H9 (cell line): ENCODE results near the gene NELFCD. TPM values are rescaled to one million over a fixed set of nuclear protein-coding genes. Genes with fewer than 3 reads are reported as not detected.

Source experiments
- DNase-seq: peaks from one replicate; pipeline ENCODE4 v3.0.0-alpha.2; 2017
- H2AFZ ChIP-seq: one replicate; pipeline ENCODE4 v1.6.1; 2013; ENCODE audit warnings: mild to moderate bottlenecking, low read length, control low read depth, moderate library complexity
- H2AK5ac ChIP-seq: 2 replicates; pipeline ENCODE4 v1.6.1; 2013; ENCODE audit warnings: low read length, control low read depth, mixed read lengths; ENCODE audit not compliant: insufficient read length
- H2BK120ac ChIP-seq: one replicate; pipeline ENCODE4 v1.6.1; 2013; ENCODE audit warnings: low read depth, mild to moderate bottlenecking, low read length, control low read depth, inconsistent platforms; ENCODE audit not compliant: poor library complexity, severe bottlenecking
- H2BK12ac ChIP-seq: 2 replicates; pipeline ENCODE4 v1.6.1; 2013; ENCODE audit warnings: low read length, control low read depth, mixed read lengths, low read depth; ENCODE audit not compliant: insufficient read length
- H2BK15ac ChIP-seq: 2 replicates; pipeline ENCODE4 v1.6.1; 2013; ENCODE audit warnings: low read depth, low read length, control low read depth
- H2BK20ac ChIP-seq: one replicate; pipeline ENCODE4 v1.6.1; 2013; ENCODE audit warnings: low read depth, mild to moderate bottlenecking, low read length, control low read depth, inconsistent platforms; ENCODE audit not compliant: poor library complexity, severe bottlenecking
- H2BK5ac ChIP-seq: 2 replicates; pipeline ENCODE4 v1.6.1; 2013; ENCODE audit warnings: low read length, control low read depth, mixed read lengths; ENCODE audit not compliant: insufficient read length
- H3K14ac ChIP-seq: 2 replicates; pipeline ENCODE4 v1.6.1; 2013; ENCODE audit warnings: low read length, control low read depth; ENCODE audit not compliant: insufficient read depth
- H3K18ac ChIP-seq: 2 replicates; pipeline ENCODE4 v1.6.1; 2013; ENCODE audit warnings: low read depth, mild to moderate bottlenecking, mixed read lengths, low read length, control low read depth; ENCODE audit not compliant: insufficient read length
- H3K23ac ChIP-seq: 2 replicates; pipeline ENCODE4 v1.6.1; 2013; ENCODE audit warnings: low read length, control low read depth, mixed read lengths, low read depth; ENCODE audit not compliant: insufficient read length
- H3K23me2 ChIP-seq: 2 replicates; pipeline ENCODE4 v1.6.1; 2013; ENCODE audit warnings: low read depth, mild to moderate bottlenecking, mixed read lengths, low read length, control low read depth; ENCODE audit not compliant: insufficient read length, poor library complexity, severe bottlenecking
- H3K27ac ChIP-seq: 2 replicates; pipeline ENCODE4 v1.5.1; 2013; ENCODE audit warnings: low read length, control low read depth, mixed read lengths, low read depth; ENCODE audit not compliant: insufficient read length
- H3K27me3 ChIP-seq: 2 replicates; pipeline ENCODE4 v1.6.1; 2013; ENCODE audit warnings: low read length, control low read depth, inconsistent platforms; ENCODE audit not compliant: insufficient read depth
- H3K4ac ChIP-seq: 2 replicates; pipeline ENCODE4 v1.6.1; 2013; ENCODE audit warnings: low read depth, mild to moderate bottlenecking, control low read depth, inconsistent platforms, low read length, moderate library complexity
- H3K4me1 ChIP-seq: 2 replicates; pipeline ENCODE4 v1.6.1; 2013; ENCODE audit warnings: low read length, control low read depth, inconsistent platforms; ENCODE audit not compliant: insufficient read depth
- H3K4me2 ChIP-seq: 2 replicates; pipeline ENCODE4 v1.6.1; 2013; ENCODE audit warnings: low read length, control low read depth, mixed read lengths; ENCODE audit not compliant: insufficient read length, insufficient read depth
- H3K56ac ChIP-seq: 2 replicates; pipeline ENCODE4 v1.6.1; 2013; ENCODE audit warnings: low read depth, mild to moderate bottlenecking, mixed read lengths, low read length, control low read depth; ENCODE audit not compliant: insufficient read length
- H3K79me1 ChIP-seq: 2 replicates; pipeline ENCODE4 v1.6.1; 2013; ENCODE audit warnings: low read depth, mild to moderate bottlenecking, moderate library complexity, low read length, control low read depth, inconsistent platforms; ENCODE audit not compliant: insufficient read depth, poor library complexity, severe bottlenecking
- H3K79me2 ChIP-seq: 2 replicates; pipeline ENCODE4 v1.6.1; 2013; ENCODE audit warnings: low read length, control low read depth, inconsistent platforms; ENCODE audit not compliant: insufficient read depth
- H3K9ac ChIP-seq: 2 replicates; pipeline ENCODE4 v1.6.1; 2013; ENCODE audit warnings: low read length, control low read depth, mixed read lengths; ENCODE audit not compliant: insufficient read length; ENCODE audit errors: extremely low read depth
- H3K9me3 ChIP-seq: one replicate; pipeline ENCODE4 v1.6.1; 2013; ENCODE audit warnings: low read depth, low read length, inconsistent platforms; ENCODE audit not compliant: control insufficient read depth
- H3T11ph ChIP-seq: one replicate; pipeline ENCODE4 v1.6.1; 2013; ENCODE audit warnings: mild to moderate bottlenecking, low read length, control low read depth, inconsistent platforms
- H4K20me1 ChIP-seq: one replicate; pipeline ENCODE4 v1.6.1; 2013; ENCODE audit not compliant: control insufficient read depth, insufficient read length, insufficient read depth
- H4K5ac ChIP-seq: 2 replicates; pipeline ENCODE4 v1.6.1; 2013; ENCODE audit warnings: low read depth, mild to moderate bottlenecking, mixed read lengths, low read length, control low read depth; ENCODE audit not compliant: insufficient read length
- H4K8ac ChIP-seq: replicated peaks from 2 replicates; pipeline ENCODE4 v1.6.1; 2013; ENCODE audit warnings: low read length, control low read depth, mixed read lengths, low read depth; ENCODE audit not compliant: insufficient read length
- H4K91ac ChIP-seq: 2 replicates; pipeline ENCODE4 v1.6.1; 2013; ENCODE audit warnings: low read depth, mild to moderate bottlenecking, moderate library complexity, mixed read lengths, low read length, control low read depth; ENCODE audit not compliant: insufficient read length
- H3K27ac Mint-ChIP-seq, 3 experiments: 2 replicates in 2 of 3; 3 replicates in 1 of 3; pipeline ENCODE4 v1.8.0; 2020 to 2021; ENCODE audit warnings: mixed read lengths in 3 of 3, mild to moderate bottlenecking in 1 of 3, moderate library complexity in 1 of 3
- H3K27me3 Mint-ChIP-seq: 2 replicates; pipeline ENCODE4 v1.8.0; 2021; ENCODE audit warnings: low read depth, mild to moderate bottlenecking, moderate library complexity, mixed read lengths
- H3K36me3 Mint-ChIP-seq, 3 experiments: 2 replicates in 2 of 3; 3 replicates in 1 of 3; pipeline ENCODE4 v1.8.0; 2020 to 2021; ENCODE audit warnings: low read depth in 3 of 3, mixed read lengths in 3 of 3; ENCODE audit not compliant: insufficient read depth in 1 of 3
- H3K4me1 Mint-ChIP-seq, 2 experiments: 2 replicates each; pipeline ENCODE4 v1.8.0; 2020; ENCODE audit warnings: mixed read lengths in 2 of 2
- H3K4me3 Mint-ChIP-seq, 2 experiments: 2 replicates in 1 of 2; 3 replicates in 1 of 2; pipeline ENCODE4 v1.8.0; 2020 to 2021; ENCODE audit warnings: mild to moderate bottlenecking in 2 of 2, mixed read lengths in 2 of 2, moderate library complexity in 1 of 2
- H3K9me3 Mint-ChIP-seq, 2 experiments: 2 replicates in 1 of 2; 3 replicates in 1 of 2; pipeline ENCODE4 v1.8.0; 2020; ENCODE audit warnings: mild to moderate bottlenecking in 2 of 2, mixed read lengths in 2 of 2, moderate library complexity in 1 of 2
- CTCF ChIP-seq: fragments of 200-600 bp; sonication (generic); conservative IDR thresholded peaks from 3 replicates; pipeline ENCODE4 v1.8.0; 2021; ENCODE audit warnings: antibody characterized with exemption, mild to moderate bottlenecking
- WGBS: extraction: QIAGEN DNeasy Blood & Tissue Kit; methylation state at CpG from one replicate; pipeline ENCODE4 v1.1.7; 2013; ENCODE audit warnings: missing lambda C conversion rate, low lambda C conversion rate, mixed read lengths; ENCODE audit not compliant: insufficient read length; ENCODE audit errors: extremely low coverage; 5-methylcytosine and 5-hydroxymethylcytosine counted together
- total RNA-seq: library from RNA; stranded (reverse); gene quantifications from 2 replicates; pipeline ENCODE4 v1.2.1, GENCODE V29; 2021

NELFCD gene
- total RNA-seq, 1 experiment from 2014 or later = 57.8 TPM

DNA sequence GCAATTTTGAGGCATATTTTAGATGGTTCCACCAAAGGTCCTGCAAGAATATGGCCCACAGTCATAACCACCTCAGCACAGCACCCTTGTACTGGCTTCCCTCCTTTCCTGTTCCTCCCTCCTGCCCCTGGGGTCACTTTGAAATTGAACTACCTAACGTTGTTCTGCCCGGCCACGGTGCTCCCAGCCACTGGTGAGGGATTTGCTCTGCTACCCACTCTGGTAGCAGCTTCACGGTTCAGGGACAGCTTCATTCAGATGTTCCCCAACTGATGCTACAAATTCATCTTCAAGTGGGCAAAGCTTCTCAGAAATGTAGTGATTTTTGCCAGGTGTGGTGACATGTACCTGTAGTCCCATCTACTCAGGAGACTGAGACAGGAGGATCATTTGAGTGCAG, 7.9 kb upstream of the NELFCD start:
- H3K27me3 Mint-ChIP-seq = peaks cover 5% of the 10 kb centered on the region; the same call in 1 of the 2 replicates
- H3K79me2 ChIP-seq = no peaks in the 10 kb centered on the region
- no peak overlapping the region for H2AFZ ChIP-seq
- TF ChIP-seq CTCF = no peak
- no peak overlapping the region for H3K9ac ChIP-seq
- H4K20me1 ChIP-seq = no peaks in the 10 kb centered on the region
- H3T11ph ChIP-seq = no peak overlapping the region
- no peak for DNase-seq
- no peaks in the 10 kb centered on the region for H3K23me2 ChIP-seq
- no peak overlapping the region for H3K27ac Mint-ChIP-seq
- H2BK12ac ChIP-seq = no peak overlapping the region
- H2BK120ac ChIP-seq = no peak overlapping the region
- H3K14ac ChIP-seq = no peak overlapping the region
- no peak overlapping the region for H3K23ac ChIP-seq
- no peak overlapping the region for H4K91ac ChIP-seq
- no CpG with 5 or more reads among the region's 4 CpGs for WGBS
- no peak overlapping the region for H3K4me3 Mint-ChIP-seq
- no peak overlapping the region for H3K4me2 ChIP-seq
- H3K4me1 ChIP-seq = peaks cover under 1% of the 10 kb centered on the region; the same call in 1 of the 2 replicates
- H3K9me3 ChIP-seq = no peaks in the 10 kb centered on the region
- H3K4me1 Mint-ChIP-seq = peaks cover 5 to 9% of the 10 kb centered on the region in 2 experiments
- H3K4ac ChIP-seq = no peak overlapping the region
- no peak overlapping the region for H3K27ac ChIP-seq
- peaks cover 16 to 23% of the 10 kb centered on the region in 2 experiments for H3K9me3 Mint-ChIP-seq
- H2AK5ac ChIP-seq = no peak overlapping the region
- H2BK15ac ChIP-seq = no peak overlapping the region
- H3K18ac ChIP-seq = no peak overlapping the region
- H2BK5ac ChIP-seq = no peak overlapping the region
- H3K79me1 ChIP-seq = no peaks in the 10 kb centered on the region
- no peak overlapping the region for H2BK20ac ChIP-seq
- H3K27me3 ChIP-seq = no peaks in the 10 kb centered on the region
- H4K8ac ChIP-seq = no peak overlapping the region
- H3K56ac ChIP-seq = no peak overlapping the region
- no peak overlapping the region for H4K5ac ChIP-seq
- H3K36me3 Mint-ChIP-seq = peaks cover 0 to 9% (median 3%) of the 10 kb centered on the region in 3 experiments; a peak in 4 of 7 replicates
